RWPE1 (cell line): ENCODE measurements around the gene AEBP1.

ENCODE experiments used
- CTCF ChIA-PET: fragments of 350-600 bp; sonication (Branson Sonifier 250); formaldehyde crosslinking; extraction: SDS; loops from one replicate; lab custom pipeline; 2021; lab: Yijun Ruan, JAX
- POLR2A ChIA-PET: fragments of 400-600 bp; formaldehyde crosslinking; extraction: SDS; loops from one replicate; lab custom pipeline; 2020; ENCODE audit warnings: antibody characterized with exemption; ENCODE audit not compliant: low non-redundant PET; lab: Yijun Ruan, JAX
- DNase-seq: peaks from one replicate; pipeline ENCODE4 v3.0.0; 2012; ENCODE audit warnings: low spot score
- H3K27ac ChIP-seq: fragments of 450-650 bp; 2 replicates; pipeline ENCODE4 v1.5.1; 2017
- CTCF ChIP-seq: fragments of 450-650 bp; conservative IDR thresholded peaks from 2 replicates; pipeline ENCODE4 v1.5.1; 2017; ENCODE audit warnings: low read depth, mild to moderate bottlenecking

Gene AEBP1

GRCh38 chr7:44102846-44103565 lies 1.1 kb upstream of the AEBP1 start:
- CTCF ChIA-PET = interaction anchor here (0.7 kb wide), 1 partner anchor 21 kb away, joined by 4 read pairs; no protein-coding TSS in a partner anchor
- POLR2A ChIA-PET = no interaction called here
- no peak for DNase-seq
- no peak for TF ChIP-seq CTCF
- peak overlapping the region; percentile 59 for H3K27ac ChIP-seq

DNA sequence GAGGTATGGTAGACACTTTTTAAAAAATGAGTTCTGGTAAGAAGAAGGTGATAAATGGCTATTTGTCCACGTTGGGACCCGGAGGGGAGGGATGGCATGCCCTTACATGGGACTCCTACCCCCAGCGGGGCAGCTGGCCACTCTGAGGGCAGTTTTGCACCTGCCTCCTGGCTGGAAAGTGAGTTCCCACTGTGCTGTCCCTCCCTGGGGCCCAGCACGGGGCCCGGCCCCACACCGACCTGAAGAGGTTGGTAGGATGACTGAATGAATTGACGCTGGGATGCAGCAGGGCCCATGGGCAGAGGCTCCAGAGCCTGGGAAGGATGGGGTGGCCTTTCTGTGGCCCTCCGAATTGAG lies 601 bp upstream of the AEBP1 start:
- ChIA-PET CTCF (interaction anchor here (0.7 kb wide), 1 partner anchor 22 kb away, joined by 4 read pairs; no protein-coding TSS in a partner anchor), POLR2A (no interaction called here)
- H3K27ac ChIP-seq = no peak overlapping the region
- TF ChIP-seq CTCF = no peak
- no peak for DNase-seq

DNA sequence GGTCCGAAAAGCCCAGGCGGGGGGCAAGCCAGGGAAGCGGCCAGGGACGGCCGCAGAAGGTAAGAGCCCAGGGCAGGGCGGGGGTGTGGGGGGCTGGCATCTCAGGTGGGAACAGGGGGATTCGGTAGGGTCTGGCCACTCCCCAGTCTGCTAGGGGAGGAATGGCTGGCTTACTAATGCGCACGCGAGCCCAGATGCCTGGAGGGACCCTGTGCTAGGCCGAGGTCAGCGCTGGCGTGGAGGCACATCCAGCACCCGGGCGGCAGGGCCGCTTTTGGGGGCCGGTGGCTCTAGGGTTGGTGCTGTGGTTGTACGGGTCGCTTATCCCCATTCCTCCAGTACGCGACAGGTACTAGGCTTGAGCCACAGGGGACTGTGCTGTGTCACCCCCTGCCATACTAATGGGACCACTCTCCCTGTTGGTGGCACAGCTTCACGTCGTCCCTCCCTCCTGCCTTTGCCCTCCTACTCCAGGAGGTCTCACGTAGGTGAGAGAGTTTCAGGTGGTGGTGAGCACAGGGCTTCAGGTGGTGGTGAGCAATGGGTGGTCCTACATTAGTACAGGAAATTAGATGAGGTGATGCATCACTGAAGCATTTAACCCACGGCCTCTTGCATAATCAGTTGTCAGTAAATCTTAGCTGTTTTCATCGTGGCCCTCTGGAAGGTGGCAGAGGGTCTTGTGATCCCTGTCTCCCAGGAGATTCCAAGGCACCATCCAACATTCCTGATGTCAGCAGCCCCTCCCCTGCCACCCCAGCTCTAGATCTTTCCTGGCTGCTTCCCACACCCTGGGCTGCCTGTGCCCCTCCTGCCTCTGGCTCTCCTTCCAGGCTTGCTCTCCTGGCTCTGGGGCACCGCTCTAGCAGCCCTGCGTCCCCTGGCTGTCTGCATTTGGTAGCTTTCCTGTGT lies 971 bp downstream of the AEBP1 start:
- ChIA-PET CTCF (no interaction called here), POLR2A (no interaction called here)
- peak overlapping the region; percentile 45 for H3K27ac ChIP-seq
- no peak for DNase-seq
- no peak for TF ChIP-seq CTCF

GRCh38 chr7:44105832-44106231 lies 1.7 kb downstream of the AEBP1 start:
- CTCF ChIA-PET = no interaction called here
- peak overlapping the region; percentile 45 for H3K27ac ChIP-seq
- DNase-seq = no peak
- POLR2A ChIA-PET = no interaction called here
- TF ChIP-seq CTCF = no peak

- no peak for DNase-seq
- ChIA-PET POLR2A (interaction anchor here (0.6 kb wide), 1 partner anchor 13 kb away, joined by 7 read pairs; no protein-coding TSS in a partner anchor), CTCF (no interaction called here)
- no peak overlapping the region; the same call in 1 of the 2 replicates for H3K27ac ChIP-seq
- no peak for TF ChIP-seq CTCF
These were observed 2.3 kb downstream of the AEBP1 start for GRCh38 chr7:44106311-44107065.
